GM12872 (cell line): ENCODE data around the gene CCT8.

ENCODE experiments used
- CTCF ChIP-seq: IDR thresholded peaks from 3 replicates; pipeline ENCODE4 v1.5.1; 2011; ENCODE audit warnings: low read depth, mild to moderate bottlenecking, low read length, moderate library complexity; ENCODE audit not compliant: insufficient read depth

The CCT8 gene

GRCh38 chr21:29055080-29055479 is 18.4 kb downstream of the CCT8 start:
- TF ChIP-seq CTCF: no peak

GRCh38 chr21:29053656-29054055 is 19.8 kb downstream of the CCT8 start:
- TF ChIP-seq CTCF: no peak

- TF ChIP-seq CTCF: no peak
Observed at GRCh38 chr21:29053011-29053553, 20.4 kb downstream of the CCT8 start.

- TF ChIP-seq CTCF: no peak
Observed at GRCh38 chr21:29052224-29052623, 21.2 kb downstream of the CCT8 start.

- no peak for TF ChIP-seq CTCF
Observed at GRCh38 chr21:29034678-29035077, 38.8 kb downstream of the CCT8 start.

GRCh38 chr21:29033871-29034270 is 39.6 kb downstream of the CCT8 start:
- TF ChIP-seq CTCF: no peak

GRCh38 chr21:29033301-29033700 is 40.1 kb downstream of the CCT8 start:
- no peak for TF ChIP-seq CTCF
